WTC11 (cell line): Measurements from ENCODE around the gene ASIC1.

Experiments used
- ATF2 ChIP-seq: sonication (generic); formaldehyde crosslinking; IDR thresholded peaks from 2 replicates; pipeline ENCODE4 v1.8.1; 2022; ENCODE audit warnings: low read depth, missing genetic modification reagents, borderline replicate concordance
- CDX4 ChIP-seq: fragments of 250-450 bp; sonication (Bioruptor Pico); IDR thresholded peaks from 2 replicates; pipeline ENCODE4 v1.9.0; 2021; ENCODE audit warnings: moderate library complexity, mild to moderate bottlenecking, inconsistent platforms, borderline replicate concordance
- CREB1 ChIP-seq: sonication (generic); formaldehyde crosslinking; IDR thresholded peaks from 2 replicates; pipeline ENCODE4 v1.8.0; 2023; ENCODE audit warnings: mild to moderate bottlenecking, missing genetic modification reagents
- CTCF ChIP-seq: fragments of 200-600 bp; IDR thresholded peaks from 2 replicates; pipeline ENCODE4 v1.8.0; 2022; ENCODE audit warnings: antibody characterized with exemption
- E2F5 ChIP-seq: sonication (generic); formaldehyde crosslinking; IDR thresholded peaks from 2 replicates; pipeline ENCODE4 v1.8.1; 2022; ENCODE audit warnings: mild to moderate bottlenecking, moderate library complexity, missing genetic modification reagents
- FOXP1 ChIP-seq: sonication (generic); formaldehyde crosslinking; IDR thresholded peaks from 2 replicates; pipeline ENCODE4 v1.8.0; 2022; ENCODE audit warnings: missing genetic modification reagents, mild to moderate bottlenecking, moderate library complexity, borderline replicate concordance
- FOXP4 ChIP-seq: sonication (generic); formaldehyde crosslinking; IDR thresholded peaks from 2 replicates; pipeline ENCODE4 v1.8.0; 2022; ENCODE audit warnings: mild to moderate bottlenecking, missing genetic modification reagents
- JUN ChIP-seq: sonication (generic); formaldehyde crosslinking; IDR thresholded peaks from 2 replicates; pipeline ENCODE4 v1.8.0; 2023; ENCODE audit warnings: mild to moderate bottlenecking, missing genetic modification reagents
- MAX ChIP-seq: sonication (generic); formaldehyde crosslinking; IDR thresholded peaks from 2 replicates; pipeline ENCODE4 v1.8.0; 2022; ENCODE audit warnings: mild to moderate bottlenecking, missing genetic modification reagents
- MYBL2 ChIP-seq: sonication (generic); formaldehyde crosslinking; IDR thresholded peaks from 2 replicates; pipeline ENCODE4 v1.8.1; 2023; ENCODE audit warnings: mild to moderate bottlenecking, moderate library complexity, missing genetic modification reagents
- SMAD3 ChIP-seq: sonication (generic); formaldehyde crosslinking; IDR thresholded peaks from 2 replicates; pipeline ENCODE4 v1.8.0; 2022; ENCODE audit warnings: missing genetic modification reagents, mild to moderate bottlenecking, borderline replicate concordance
- ZBTB43 ChIP-seq: sonication (generic); formaldehyde crosslinking; IDR thresholded peaks from 2 replicates; pipeline ENCODE4 v1.8.1; 2023; ENCODE audit warnings: mild to moderate bottlenecking, missing genetic modification reagents
- ZNF121 ChIP-seq: sonication (generic); formaldehyde crosslinking; IDR thresholded peaks from 2 replicates; pipeline ENCODE4 v1.8.0; 2023; ENCODE audit warnings: missing genetic modification reagents
- ZNF317 ChIP-seq: sonication (generic); formaldehyde crosslinking; IDR thresholded peaks from 2 replicates; pipeline ENCODE4 v1.8.1; 2023; ENCODE audit warnings: low read depth, mild to moderate bottlenecking, moderate library complexity, missing genetic modification reagents, borderline replicate concordance

- TF ChIP-seq CTCF, result peak; percentile 84
- no peak for TF ChIP-seq MAX (CRISPR knock-in tag)
- no peak for TF ChIP-seq CDX4
- TF ChIP-seq CREB1 (CRISPR knock-in tag), result no peak
- no peak for TF ChIP-seq ZBTB43 (CRISPR knock-in tag)
- no peak for TF ChIP-seq ZNF317 (CRISPR knock-in tag)
- no peak for TF ChIP-seq FOXP1 (CRISPR knock-in tag)
- no peak for TF ChIP-seq JUN (CRISPR knock-in tag)
- no peak for TF ChIP-seq FOXP4 (CRISPR knock-in tag)
- TF ChIP-seq E2F5 (CRISPR knock-in tag), result no peak
- TF ChIP-seq ATF2 (CRISPR knock-in tag), result no peak
- TF ChIP-seq SMAD3 (CRISPR knock-in tag), result no peak
- no peak for TF ChIP-seq MYBL2 (CRISPR knock-in tag)
- TF ChIP-seq ZNF121 (CRISPR knock-in tag), result no peak
Observed at GRCh38 chr12:50074936-50075807, 17.8 kb downstream of the ASIC1 start.
